Measurements from ENCODE around the gene TMED10.

DNA sequence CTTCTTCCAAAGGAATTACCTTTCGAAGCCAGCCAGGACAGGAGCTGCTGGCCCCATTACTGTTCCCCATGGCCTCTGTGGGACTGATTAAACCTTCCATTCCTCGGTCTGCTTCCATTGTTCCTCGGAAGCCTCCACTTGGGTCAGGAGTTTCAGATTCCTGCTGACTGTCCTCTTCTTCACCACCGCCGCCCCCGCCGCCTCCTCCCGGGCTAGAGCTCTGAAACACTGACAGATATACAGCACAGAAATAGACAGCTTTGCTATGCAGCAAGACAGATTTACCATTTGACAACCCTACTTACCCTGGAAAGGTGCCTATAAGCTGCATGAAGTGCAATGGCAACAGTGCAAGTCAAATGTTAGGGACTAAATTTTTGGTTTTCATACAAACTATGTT lies 85.2 kb downstream of the TMED10 start:
- TF ChIP-seq POLR2AphosphoS5 (IDR thresholded peaks at IDR 0.05) (no peak), POLR2A (IDR thresholded peaks at IDR 0.05) (no peak), EP300 (IDR thresholded peaks at IDR 0.05) (no peak)
- TF ChIP-seq, protein P1, sequence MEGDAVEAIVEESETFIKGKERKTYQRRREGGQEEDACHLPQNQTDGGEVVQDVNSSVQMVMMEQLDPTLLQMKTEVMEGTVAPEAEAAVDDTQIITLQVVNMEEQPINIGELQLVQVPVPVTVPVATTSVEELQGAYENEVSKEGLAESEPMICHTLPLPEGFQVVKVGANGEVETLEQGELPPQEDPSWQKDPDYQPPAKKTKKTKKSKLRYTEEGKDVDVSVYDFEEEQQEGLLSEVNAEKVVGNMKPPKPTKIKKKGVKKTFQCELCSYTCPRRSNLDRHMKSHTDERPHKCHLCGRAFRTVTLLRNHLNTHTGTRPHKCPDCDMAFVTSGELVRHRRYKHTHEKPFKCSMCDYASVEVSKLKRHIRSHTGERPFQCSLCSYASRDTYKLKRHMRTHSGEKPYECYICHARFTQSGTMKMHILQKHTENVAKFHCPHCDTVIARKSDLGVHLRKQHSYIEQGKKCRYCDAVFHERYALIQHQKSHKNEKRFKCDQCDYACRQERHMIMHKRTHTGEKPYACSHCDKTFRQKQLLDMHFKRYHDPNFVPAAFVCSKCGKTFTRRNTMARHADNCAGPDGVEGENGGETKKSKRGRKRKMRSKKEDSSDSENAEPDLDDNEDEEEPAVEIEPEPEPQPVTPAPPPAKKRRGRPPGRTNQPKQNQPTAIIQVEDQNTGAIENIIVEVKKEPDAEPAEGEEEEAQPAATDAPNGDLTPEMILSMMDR (IDR thresholded peaks at IDR 0.05), result no peak
